HepG2 (cell line): Measurements from ENCODE around the gene KIAA1217. TPM values are rescaled to one million over a fixed set of nuclear protein-coding genes. Genes with fewer than 3 reads are reported as not detected.
A peak's percentile ranks its signal among the peaks of the same experiment; 100 is the strongest.

Source experiments
- ATRX ChIP-seq: sonication (generic); formaldehyde crosslinking; IDR thresholded peaks from 2 replicates; pipeline ENCODE4 v1.4.0; 2020; ENCODE audit warnings: missing genetic modification reagents, borderline replicate concordance
- CBFB ChIP-seq: sonication (generic); formaldehyde crosslinking; IDR thresholded peaks from 2 replicates; pipeline ENCODE4 v1.4.0; 2020; ENCODE audit warnings: missing genetic modification reagents
- CCDC6 ChIP-seq: sonication (generic); formaldehyde crosslinking; IDR thresholded peaks from 2 replicates; pipeline ENCODE4 v1.8.1; 2022; ENCODE audit warnings: mild to moderate bottlenecking, missing genetic modification reagents, moderate library complexity
- CENPBD1 ChIP-seq: sonication (generic); formaldehyde crosslinking; IDR thresholded peaks from 2 replicates; pipeline ENCODE4 v1.8.0; 2022; ENCODE audit warnings: missing genetic modification reagents, low read depth, mild to moderate bottlenecking, borderline replicate concordance
- ELF3 ChIP-seq: IDR thresholded peaks from 2 replicates; pipeline ENCODE4 v1.6.1; 2016; ENCODE audit warnings: missing genetic modification reagents, missing compliant biosample characterization
- HNRNPUL1 ChIP-seq: fragments of 200-400 bp; formaldehyde crosslinking; IDR thresholded peaks from 2 replicates; pipeline ENCODE4 v1.6.1; 2017; ENCODE audit warnings: low read depth, mild to moderate bottlenecking, low read length, moderate library complexity
- MTF2 ChIP-seq: sonication (generic); formaldehyde crosslinking; IDR thresholded peaks from 2 replicates; pipeline ENCODE4 v1.5.0; 2020; ENCODE audit warnings: missing genetic modification reagents, borderline replicate concordance
- NFE2L1 ChIP-seq: sonication (generic); formaldehyde crosslinking; IDR thresholded peaks from 2 replicates; pipeline ENCODE4 v1.4.0; 2020; ENCODE audit warnings: missing genetic modification reagents, mild to moderate bottlenecking, borderline replicate concordance
- PRDM10 ChIP-seq: sonication (generic); formaldehyde crosslinking; IDR thresholded peaks from 2 replicates; pipeline ENCODE4 v1.4.0; 2020; ENCODE audit warnings: low read depth, missing genetic modification reagents
- RCOR2 ChIP-seq: IDR thresholded peaks from 2 replicates; pipeline ENCODE4 v1.6.1; 2016; ENCODE audit warnings: missing biosample characterization, missing genetic modification reagents
- RFXANK ChIP-seq: IDR thresholded peaks from 2 replicates; pipeline ENCODE4 v1.6.1; 2016
- SETDB1 ChIP-seq: sonication (generic); formaldehyde crosslinking; IDR thresholded peaks from 2 replicates; pipeline ENCODE4 v1.5.1; 2020; ENCODE audit warnings: missing genetic modification reagents, mild to moderate bottlenecking, borderline replicate concordance
- SMARCC2 ChIP-seq: fragments of 450-650 bp; IDR thresholded peaks from 2 replicates; pipeline ENCODE4 v1.6.1; 2017; ENCODE audit warnings: antibody characterized with exemption, mild to moderate bottlenecking
- SNAPC5 ChIP-seq: sonication (generic); formaldehyde crosslinking; IDR thresholded peaks from 2 replicates; pipeline ENCODE4 v1.8.1; 2023; ENCODE audit warnings: mild to moderate bottlenecking, missing genetic modification reagents, borderline replicate concordance
- THAP7 ChIP-seq: sonication (generic); formaldehyde crosslinking; IDR thresholded peaks from 2 replicates; pipeline ENCODE4 v1.8.1; 2023; ENCODE audit warnings: mild to moderate bottlenecking, missing genetic modification reagents
- ZFP41 ChIP-seq: sonication (generic); formaldehyde crosslinking; IDR thresholded peaks from 2 replicates; pipeline ENCODE4 v1.4.0; 2020; ENCODE audit warnings: mild to moderate bottlenecking, missing genetic modification reagents, borderline replicate concordance
- ZMYM2 ChIP-seq: sonication (generic); formaldehyde crosslinking; IDR thresholded peaks from 2 replicates; pipeline ENCODE4 v1.8.0; 2022; ENCODE audit warnings: mild to moderate bottlenecking, missing genetic modification reagents
- ZNF205 ChIP-seq: IDR thresholded peaks from 2 replicates; pipeline ENCODE4 v1.6.1; 2018; ENCODE audit warnings: missing biosample characterization, missing genetic modification reagents
- ZNF331 ChIP-seq: sonication (generic); formaldehyde crosslinking; IDR thresholded peaks from 2 replicates; pipeline ENCODE4 v1.4.0; 2020; ENCODE audit warnings: missing genetic modification reagents
- ZNF512 ChIP-seq: sonication (generic); formaldehyde crosslinking; IDR thresholded peaks from 2 replicates; pipeline ENCODE4 v1.4.0; 2020; ENCODE audit warnings: mild to moderate bottlenecking, missing genetic modification reagents
- ZNF547 ChIP-seq: sonication (generic); formaldehyde crosslinking; IDR thresholded peaks from 2 replicates; pipeline ENCODE4 v1.5.1; 2020; ENCODE audit warnings: mild to moderate bottlenecking, missing genetic modification reagents
- ZNF549 ChIP-seq: sonication (generic); formaldehyde crosslinking; IDR thresholded peaks from 2 replicates; pipeline ENCODE4 v1.5.0; 2020; ENCODE audit warnings: missing genetic modification reagents
- ZNF558 ChIP-seq: sonication (generic); formaldehyde crosslinking; IDR thresholded peaks from 2 replicates; pipeline ENCODE4 v1.9.0; 2022; ENCODE audit warnings: mild to moderate bottlenecking, missing genetic modification reagents, borderline replicate concordance
- ZNF672 ChIP-seq: sonication (generic); formaldehyde crosslinking; IDR thresholded peaks from 2 replicates; pipeline ENCODE4 v1.8.1; 2022; ENCODE audit warnings: missing genetic modification reagents
- ZNF784 ChIP-seq: sonication (generic); formaldehyde crosslinking; IDR thresholded peaks from 2 replicates; pipeline ENCODE4 v1.5.1; 2020; ENCODE audit warnings: missing genetic modification reagents, mild to moderate bottlenecking, borderline replicate concordance
- polyA plus RNA-seq, 8 experiments: library from polyadenylated mRNA; depleted of rRNA in 3 of 8; stranded (reverse) in 7 of 8; unstranded in 1 of 8; fragments of >200 nt; fragmentation: Illumina TruSeq in 4 of 8; extraction: Trizol in 4 of 8; gene quantifications; 2 replicates each; pipeline versions ENCODE4 v1.2.1 to v1.2.3, GENCODE V29; 2011 to 2016; ENCODE audit warnings: low read depth in 4 of 8, missing spikeins in 1 of 8, mixed read lengths in 1 of 8; ENCODE audit not compliant: insufficient read depth in 1 of 8
- total RNA-seq, 5 experiments: library from RNA; depleted of rRNA; stranded (reverse); fragments of >200 nt; fragmentation: Illumina TruSeq; extraction: Trizol; gene quantifications; 2 replicates each; pipeline ENCODE4 v1.2.3, GENCODE V29; 2016; ENCODE audit warnings: low read depth in 1 of 5

KIAA1217 gene
- total and polyA plus RNA-seq, 2 of the 13 experiments (the other 11 are each of a cell fraction or from before 2014, with no cell fraction given) = 4.6 to 10.9 TPM

- TF ChIP-seq PRDM10 (CRISPR knock-in tag) (no peak), SETDB1 (CRISPR knock-in tag) (no peak), ZNF558 (CRISPR knock-in tag) (no peak), ZNF672 (no peak), ZMYM2 (CRISPR knock-in tag) (no peak), ATRX (CRISPR knock-in tag) (no peak), SMARCC2 (no peak), ZNF549 (CRISPR knock-in tag) (no peak), THAP7 (CRISPR knock-in tag) (no peak), CENPBD1 (CRISPR knock-in tag) (no peak), NFE2L1 (CRISPR knock-in tag) (no peak), RCOR2 (CRISPR knock-in tag) (no peak), CCDC6 (CRISPR knock-in tag) (no peak), ZNF205 (0 out of 2 replicates have a peak, but pooled peaks have one; percentile 50), ZNF331 (no peak), ZNF547 (CRISPR knock-in tag) (no peak), ELF3 (CRISPR knock-in tag) (no peak), ZNF512 (CRISPR knock-in tag) (no peak), CBFB (CRISPR knock-in tag) (no peak), ZNF784 (CRISPR knock-in tag) (no peak), ZFP41 (no peak), HNRNPUL1 (no peak), SNAPC5 (CRISPR knock-in tag) (no peak), MTF2 (CRISPR knock-in tag) (no peak), RFXANK (CRISPR knock-in tag) (no peak)
Observed at GRCh38 chr10:24237801-24238395, 29.0 kb downstream of the KIAA1217 start (continued).
